K562 (cell line): ENCODE measurements around the gene RASSF7. TPM values are rescaled to one million over a fixed set of nuclear protein-coding genes. Genes with fewer than 3 reads are reported as not detected.

ENCODE experiments used
- BACH1 ChIP-seq: fragments of 200-800 bp; sonication (Bioruptor generic); IDR thresholded peaks from 2 replicates; pipeline ENCODE4 v1.6.1; 2016; ENCODE audit warnings: missing genetic modification characterization, missing compliant biosample characterization
- BHLHE40 ChIP-seq: IDR thresholded peaks from 2 replicates; pipeline ENCODE4 v1.6.1; 2011; ENCODE audit warnings: low read length, improper control_type of control experiment
- BRF2 ChIP-seq: IDR thresholded peaks from 3 replicates; pipeline ENCODE4 v1.6.1; 2011; ENCODE audit warnings: borderline replicate concordance, mild to moderate bottlenecking; ENCODE audit not compliant: insufficient read length, insufficient read depth
- CBX5 ChIP-seq: IDR thresholded peaks from 2 replicates; pipeline ENCODE4 v1.6.1; 2014; ENCODE audit warnings: low read depth, borderline replicate concordance
- CC2D1A ChIP-seq: fragments of 450-650 bp; IDR thresholded peaks from 2 replicates; pipeline ENCODE4 v1.6.1; 2017; ENCODE audit warnings: mild to moderate bottlenecking
- CEBPB ChIP-seq: fragments of 450-650 bp; IDR thresholded peaks from 2 replicates; pipeline ENCODE4 v1.6.1; 2016; ENCODE audit warnings: missing genetic modification characterization, missing compliant biosample characterization
- CHD1 ChIP-seq: fragments of 200-600 bp; sonication (generic); IDR thresholded peaks from one replicate; pipeline ENCODE4 v1.6.1; 2012; ENCODE audit warnings: mild to moderate bottlenecking, moderate library complexity, low read length, inconsistent platforms
- HDAC1 ChIP-seq, 2 experiments: fragments of 450-650 bp; IDR thresholded peaks; 2 replicates each; pipeline ENCODE4 v1.6.1; 2016 to 2017; ENCODE audit warnings: inconsistent platforms in 1 of 2, mild to moderate bottlenecking in 1 of 2, moderate library complexity in 1 of 2
- L3MBTL2 ChIP-seq: fragments of 450-650 bp; IDR thresholded peaks from 2 replicates; pipeline ENCODE4 v1.6.1; 2016; ENCODE audit warnings: mild to moderate bottlenecking, moderate library complexity
- NFATC3 ChIP-seq: fragments of 450-650 bp; IDR thresholded peaks from 2 replicates; pipeline ENCODE4 v1.6.1; 2017; ENCODE audit warnings: mild to moderate bottlenecking
- NR2C1 ChIP-seq, 2 experiments: fragments of 450-650 bp; IDR thresholded peaks; 2 replicates each; pipeline ENCODE4 v1.6.1; 2017; ENCODE audit warnings: mild to moderate bottlenecking in 2 of 2, antibody characterized with exemption in 1 of 2, inconsistent platforms in 1 of 2, missing compliant biosample characterization in 1 of 2, missing genetic modification characterization in 1 of 2
- POLR2AphosphoS5 ChIP-seq: IDR thresholded peaks from 2 replicates; pipeline ENCODE4 v1.6.1; 2011; ENCODE audit warnings: mild to moderate bottlenecking, low read depth, low read length, moderate library complexity; ENCODE audit not compliant: control insufficient read depth, insufficient read depth
- POLR2G ChIP-seq: fragments of 200-400 bp; formaldehyde crosslinking; IDR thresholded peaks from 2 replicates; pipeline ENCODE4 v1.6.1; 2017; ENCODE audit warnings: low read depth, mild to moderate bottlenecking, antibody characterized with exemption, low read length, moderate library complexity
- POLR3G ChIP-seq: IDR thresholded peaks from 2 replicates; pipeline ENCODE4 v1.6.1; 2011; ENCODE audit not compliant: insufficient read length, insufficient replicate concordance; ENCODE audit errors: extremely low read depth
- SMARCB1 ChIP-seq: IDR thresholded peaks from 2 replicates; pipeline ENCODE4 v1.6.1; 2011; ENCODE audit warnings: improper control_type of control experiment, low read depth; ENCODE audit not compliant: insufficient read length
- SNAPC5 ChIP-seq: fragments of 250-450 bp; sonication (Bioruptor Pico); IDR thresholded peaks from 2 replicates; pipeline ENCODE4 v1.8.0; 2021; ENCODE audit warnings: moderate library complexity, mild to moderate bottlenecking, inconsistent platforms
- SP1 ChIP-seq: sonication (generic); formaldehyde crosslinking; IDR thresholded peaks from 2 replicates; pipeline ENCODE4 v1.8.1; 2022; ENCODE audit warnings: mild to moderate bottlenecking, missing genetic modification reagents
- TAF15 ChIP-seq: fragments of 200-400 bp; formaldehyde crosslinking; IDR thresholded peaks from 2 replicates; pipeline ENCODE4 v1.6.1; 2017; ENCODE audit warnings: mild to moderate bottlenecking, low read depth, low read length, moderate library complexity
- ZBTB12 ChIP-seq: fragments of 250-450 bp; sonication (Bioruptor Pico); IDR thresholded peaks from 2 replicates; pipeline ENCODE4 v1.4.0; 2020
- ZMIZ1 ChIP-seq, 2 experiments: fragments of 150-350 bp in 1 of 2; IDR thresholded peaks; 2 replicates each; pipeline ENCODE4 v1.6.1; 2012 to 2016; ENCODE audit warnings: low read depth in 2 of 2, low read length in 2 of 2, mild to moderate bottlenecking in 1 of 2, moderate library complexity in 1 of 2
- ZNF175 ChIP-seq: fragments of 200-800 bp; sonication (Bioruptor generic); IDR thresholded peaks from 2 replicates; pipeline ENCODE4 v1.6.1; 2016; ENCODE audit warnings: low read depth, mild to moderate bottlenecking, missing genetic modification characterization, missing compliant biosample characterization
- ZNF239 ChIP-seq: fragments of 250-450 bp; sonication (Bioruptor Pico); IDR thresholded peaks from 2 replicates; pipeline ENCODE4 v1.4.0; 2020; ENCODE audit warnings: mild to moderate bottlenecking
- ZNF717 ChIP-seq: fragments of 250-450 bp; sonication (Bioruptor Pico); IDR thresholded peaks from 2 replicates; pipeline ENCODE4 v1.5.0; 2021
- polyA plus RNA-seq, 8 experiments: library from polyadenylated mRNA; depleted of rRNA in 4 of 8; stranded (reverse) in 5 of 8; unstranded in 3 of 8; fragments of >200 nt; fragmentation: Nextera tagmentation in 2 of 8; fragmentation: Illumina TruSeq in 1 of 8; extraction: Ambion mirVana in 2 of 8; extraction: Trizol in 1 of 8; gene quantifications; 2 replicates each; pipeline versions ENCODE4 v1.2.1 to v1.2.3, GENCODE V29; 2011 to 2014; ENCODE audit warnings: inconsistent platforms in 1 of 8, missing spikeins in 1 of 8
- total RNA-seq, 7 experiments: library from RNA; depleted of rRNA in 6 of 7; stranded (reverse); fragments of >200 nt in 6 of 7; fragmentation: Illumina TruSeq in 2 of 7; extraction: Trizol in 2 of 7; gene quantifications; 2 replicates each; pipeline versions ENCODE4 v1.2.1 to v1.2.3, GENCODE V29; 2011 to 2021; ENCODE audit warnings: low replicate concordance in 1 of 7

The RASSF7 gene
- total and polyA plus RNA-seq, 9 of the 15 experiments (the other 6 are each of a cell fraction or from before 2014, with no cell fraction given), result 0.41 to 45.2 (median 18.6) TPM

- peak; percentile 79 for TF ChIP-seq POLR2G
- no peak for TF ChIP-seq ZNF717
- TF ChIP-seq CEBPB (tag), result no peak
- no peak for TF ChIP-seq POLR2AphosphoS5
- TF ChIP-seq ZBTB12 (CRISPR knock-in tag), result no peak
- peak; percentile 87 for TF ChIP-seq BHLHE40
- no peak for TF ChIP-seq BACH1 (tag)
- TF ChIP-seq SNAPC5 (CRISPR knock-in tag), result no peak
- TF ChIP-seq SMARCB1, result no peak
- no peak for TF ChIP-seq HDAC1 (IDR thresholded peaks at IDR 0.05)
- TF ChIP-seq SP1 (CRISPR knock-in tag), result peak; percentile 34; the same call in 1 of the 2 replicates
- TF ChIP-seq L3MBTL2, result peak; percentile 46
- TF ChIP-seq CHD1, result peak; percentile 81
- no peak for TF ChIP-seq POLR3G
- TF ChIP-seq ZMIZ1 (IDR thresholded peaks at IDR 0.05; ENCODE audit: low read depth in 2 of 2, low read length in 2 of 2), result peak in 1 of 2 experiments; percentile 39; a peak in 1 of 4 replicates
- TF ChIP-seq ZNF175, result no peak
- no peak for TF ChIP-seq TAF15
- TF ChIP-seq NFATC3, result no peak
- TF ChIP-seq CBX5, result no peak
- TF ChIP-seq BRF2, result no peak
- no peak for TF ChIP-seq ZNF239 (CRISPR knock-in tag)
- TF ChIP-seq CC2D1A, result no peak
- TF ChIP-seq NR2C1 (IDR thresholded peaks at IDR 0.05), result no peak
- TF ChIP-seq NR2C1 (tag; IDR thresholded peaks at IDR 0.05), result no peak
Measured at GRCh38 chr11:568306-569157, 7.8 kb downstream of the RASSF7 start (continued).
